ENCODE data around the gene TSFM.

TSFM gene

GRCh38 chr12:57809425-57809824, 26.8 kb downstream of the TSFM start:
- Histone ChIP-seq H3K4me1 (ENCODE audit: insufficient read depth, low read length, severe bottlenecking) (no peaks in the 10 kb centered on the region), H3K27me3 (ENCODE audit: insufficient read depth, low read length) (no peaks in the 10 kb centered on the region), H3K79me2 (ENCODE audit: insufficient read depth, low read length) (no peaks in the 10 kb centered on the region), H3K9ac (ENCODE audit: low read length) (no peak overlapping the region), H3K9me3 (ENCODE audit: low read length) (no peaks in the 10 kb centered on the region), H3K4me2 (ENCODE audit: low read length) (no peak overlapping the region), H3K36me3 (ENCODE audit: insufficient read depth, low read length) (no peaks in the 10 kb centered on the region), H3K9me2 (ENCODE audit: low read depth, low read length) (no peaks in the 10 kb centered on the region), H2AFZ (ENCODE audit: low read length) (no peak overlapping the region), H3F3A (ENCODE audit: insufficient read depth, low read length) (no peaks in the 10 kb centered on the region), H3K4me3 (ENCODE audit: low read depth, low read length, poor library complexity, severe bottlenecking) (no peak overlapping the region), H3K27ac (ENCODE audit: low read depth, low read length, poor library complexity, severe bottlenecking) (no peak overlapping the region), H4K20me1 (ENCODE audit: insufficient read depth, low read length) (no peaks in the 10 kb centered on the region)
- TF ChIP-seq, protein P1, sequence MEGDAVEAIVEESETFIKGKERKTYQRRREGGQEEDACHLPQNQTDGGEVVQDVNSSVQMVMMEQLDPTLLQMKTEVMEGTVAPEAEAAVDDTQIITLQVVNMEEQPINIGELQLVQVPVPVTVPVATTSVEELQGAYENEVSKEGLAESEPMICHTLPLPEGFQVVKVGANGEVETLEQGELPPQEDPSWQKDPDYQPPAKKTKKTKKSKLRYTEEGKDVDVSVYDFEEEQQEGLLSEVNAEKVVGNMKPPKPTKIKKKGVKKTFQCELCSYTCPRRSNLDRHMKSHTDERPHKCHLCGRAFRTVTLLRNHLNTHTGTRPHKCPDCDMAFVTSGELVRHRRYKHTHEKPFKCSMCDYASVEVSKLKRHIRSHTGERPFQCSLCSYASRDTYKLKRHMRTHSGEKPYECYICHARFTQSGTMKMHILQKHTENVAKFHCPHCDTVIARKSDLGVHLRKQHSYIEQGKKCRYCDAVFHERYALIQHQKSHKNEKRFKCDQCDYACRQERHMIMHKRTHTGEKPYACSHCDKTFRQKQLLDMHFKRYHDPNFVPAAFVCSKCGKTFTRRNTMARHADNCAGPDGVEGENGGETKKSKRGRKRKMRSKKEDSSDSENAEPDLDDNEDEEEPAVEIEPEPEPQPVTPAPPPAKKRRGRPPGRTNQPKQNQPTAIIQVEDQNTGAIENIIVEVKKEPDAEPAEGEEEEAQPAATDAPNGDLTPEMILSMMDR (IDR thresholded peaks at IDR 0.05; ENCODE audit: low read length) = no peak
- TF ChIP-seq EZH2 (IDR thresholded peaks at IDR 0.05; ENCODE audit: borderline replicate concordance, low read length) = no peak

DNA sequence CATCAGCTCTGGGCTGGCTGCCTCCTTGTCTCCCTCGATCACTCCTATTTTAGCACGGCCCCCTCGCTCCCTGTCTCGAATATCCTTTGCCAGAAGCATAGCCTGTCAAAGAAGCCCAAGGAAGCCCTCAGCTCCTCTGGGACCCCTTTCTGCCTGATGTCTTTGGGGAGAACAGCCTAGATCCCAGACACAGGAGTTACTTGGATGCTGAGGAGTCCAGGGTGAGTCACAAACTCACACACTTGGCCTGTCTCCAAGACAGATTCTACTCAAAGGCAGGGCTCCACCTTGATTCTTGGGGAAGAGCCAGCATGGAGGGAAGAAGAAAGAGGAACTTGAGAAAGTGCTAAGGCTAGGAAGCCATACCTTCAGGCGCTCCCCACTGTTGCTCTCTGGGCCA, 27.9 kb downstream of the TSFM start:
- no peak overlapping the region for H2AFZ ChIP-seq (ENCODE audit: low read length)
- no peaks in the 10 kb centered on the region for H3K27me3 ChIP-seq (ENCODE audit: insufficient read depth, low read length)
- no peak overlapping the region for H3K4me3 ChIP-seq (ENCODE audit: low read depth, low read length, poor library complexity, severe bottlenecking)
- TF ChIP-seq, protein P1 (IDR thresholded peaks at IDR 0.05; ENCODE audit: low read length) = no peak
- TF ChIP-seq EZH2 (IDR thresholded peaks at IDR 0.05; ENCODE audit: borderline replicate concordance, low read length) = no peak
- H3K79me2 ChIP-seq (ENCODE audit: insufficient read depth, low read length) = no peaks in the 10 kb centered on the region
- H3K9me3 ChIP-seq (ENCODE audit: low read length) = no peaks in the 10 kb centered on the region
- H3K4me1 ChIP-seq (ENCODE audit: insufficient read depth, low read length, severe bottlenecking) = no peaks in the 10 kb centered on the region
- no peak overlapping the region for H3K27ac ChIP-seq (ENCODE audit: low read depth, low read length, poor library complexity, severe bottlenecking)
- no peaks in the 10 kb centered on the region for H3K36me3 ChIP-seq (ENCODE audit: insufficient read depth, low read length)
- H3K9ac ChIP-seq (ENCODE audit: low read length) = no peak overlapping the region
- H3K4me2 ChIP-seq (ENCODE audit: low read length) = no peak overlapping the region
- H4K20me1 ChIP-seq (ENCODE audit: insufficient read depth, low read length) = no peaks in the 10 kb centered on the region
- H3K9me2 ChIP-seq (ENCODE audit: low read depth, low read length) = no peaks in the 10 kb centered on the region
- no peaks in the 10 kb centered on the region for H3F3A ChIP-seq (ENCODE audit: insufficient read depth, low read length)

DNA sequence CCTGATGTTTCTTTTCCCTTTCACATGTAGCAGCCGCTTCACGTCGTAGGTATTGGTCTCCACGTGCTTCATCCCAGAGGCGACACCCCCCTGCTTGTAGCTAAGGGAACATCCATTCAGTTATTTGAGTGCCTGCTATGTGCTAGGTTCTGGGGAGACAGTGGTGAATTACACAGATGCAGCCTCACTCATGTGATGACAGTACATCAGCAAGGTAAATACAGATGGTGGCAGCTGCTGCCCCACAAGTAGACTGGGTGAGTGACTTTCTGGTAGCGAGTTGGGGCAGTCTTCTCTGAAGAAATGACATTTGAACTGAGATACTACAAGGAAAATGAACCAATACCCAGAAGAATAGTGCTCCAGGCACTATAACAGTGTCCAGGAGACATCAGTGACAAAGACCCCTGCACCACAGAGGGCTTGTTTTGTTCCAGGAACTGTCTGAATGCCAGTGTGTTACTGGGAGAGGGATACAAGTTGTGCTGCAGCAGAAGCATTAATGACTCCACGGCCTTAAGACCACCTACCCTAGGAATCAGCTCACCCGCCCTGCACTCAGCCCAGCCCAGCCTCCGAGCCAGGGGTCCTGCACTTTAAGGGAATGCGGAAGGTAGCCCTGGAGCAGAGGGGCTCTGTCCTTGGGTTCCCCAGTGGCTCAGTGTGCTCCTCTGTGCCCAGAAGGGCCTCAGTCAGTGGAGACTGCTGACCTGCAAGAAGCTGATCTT, 28.6 kb downstream of the TSFM start:
- TF ChIP-seq EZH2 (IDR thresholded peaks at IDR 0.05; ENCODE audit: borderline replicate concordance, low read length) = no peak
- TF ChIP-seq, protein P1 (IDR thresholded peaks at IDR 0.05; ENCODE audit: low read length) = no peak
- no peak overlapping the region for H3K4me2 ChIP-seq (ENCODE audit: low read length)
- no peaks in the 10 kb centered on the region for H3F3A ChIP-seq (ENCODE audit: insufficient read depth, low read length)
- no peak overlapping the region for H3K27ac ChIP-seq (ENCODE audit: low read depth, low read length, poor library complexity, severe bottlenecking)
- no peaks in the 10 kb centered on the region for H3K79me2 ChIP-seq (ENCODE audit: insufficient read depth, low read length)
- no peak overlapping the region for H3K4me3 ChIP-seq (ENCODE audit: low read depth, low read length, poor library complexity, severe bottlenecking)
- H3K9ac ChIP-seq (ENCODE audit: low read length) = no peak overlapping the region
- no peaks in the 10 kb centered on the region for H3K9me3 ChIP-seq (ENCODE audit: low read length)
- no peak overlapping the region for H2AFZ ChIP-seq (ENCODE audit: low read length)
- H3K36me3 ChIP-seq (ENCODE audit: insufficient read depth, low read length) = no peaks in the 10 kb centered on the region
- no peaks in the 10 kb centered on the region for H3K4me1 ChIP-seq (ENCODE audit: insufficient read depth, low read length, severe bottlenecking)
- H4K20me1 ChIP-seq (ENCODE audit: insufficient read depth, low read length) = no peaks in the 10 kb centered on the region
- H3K9me2 ChIP-seq (ENCODE audit: low read depth, low read length) = no peaks in the 10 kb centered on the region
- no peaks in the 10 kb centered on the region for H3K27me3 ChIP-seq (ENCODE audit: insufficient read depth, low read length)

Data from OCI-LY1 (cell line).